ENCODE measurements around the gene SIRPB2. TPM values are rescaled to one million over a fixed set of nuclear protein-coding genes. Genes with fewer than 3 reads are reported as not detected.

The SIRPB2 gene
- polyA plus RNA-seq, 1 donor from 2014 or later = not detected

DNA sequence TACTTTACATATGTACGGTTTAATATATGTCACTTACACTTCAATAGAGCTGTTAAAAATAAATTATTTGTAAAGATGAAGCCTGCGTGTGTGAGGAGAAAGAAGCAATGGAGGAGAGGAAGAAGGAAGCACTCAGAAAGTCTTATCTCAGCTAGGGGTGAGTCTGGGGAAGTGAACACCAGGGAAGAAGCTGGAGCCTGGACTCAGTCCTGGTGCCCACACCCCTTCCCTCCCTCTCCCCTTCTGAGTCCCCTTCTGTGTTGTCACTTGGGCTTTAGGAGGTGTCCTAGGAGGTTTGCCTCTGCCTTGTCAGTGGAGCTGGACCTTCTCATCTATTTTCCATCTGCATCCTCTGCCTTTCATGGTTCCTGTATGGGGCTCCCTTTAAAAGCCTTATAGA is 1.9 kb downstream of the SIRPB2 start:
- no peaks in the 10 kb centered on the region for H3K79me2 ChIP-seq (replicated peaks; ENCODE audit: insufficient read depth, low read length)
- H3F3A ChIP-seq (ENCODE audit: insufficient read depth, low read length, poor library complexity, severe bottlenecking) = no peaks in the 10 kb centered on the region
- H3K4me3 ChIP-seq (ENCODE audit: low read length) = no peak overlapping the region
- H3K27me3 ChIP-seq (ENCODE audit: insufficient read depth, low read depth, low read length) = no peaks in the 10 kb centered on the region
- no peak overlapping the region for H3K27ac ChIP-seq (ENCODE audit: low read length)
- H3K36me3 ChIP-seq (ENCODE audit: insufficient read depth, low read length) = no peaks in the 10 kb centered on the region
- H3K9me2 ChIP-seq (ENCODE audit: insufficient read depth, low read length) = no peaks in the 10 kb centered on the region
- H3K4me2 ChIP-seq (ENCODE audit: low read length) = no peak overlapping the region
- no peak overlapping the region for H3K9ac ChIP-seq (ENCODE audit: low read length)
- no peaks in the 10 kb centered on the region for H3K9me3 ChIP-seq (ENCODE audit: low read length)
- H2AFZ ChIP-seq (ENCODE audit: low read depth, low read length) = no peak overlapping the region
- no peaks in the 10 kb centered on the region for H4K20me1 ChIP-seq (ENCODE audit: insufficient read depth)
- TF ChIP-seq EZH2 (IDR thresholded peaks at IDR 0.05; ENCODE audit: borderline replicate concordance, insufficient read depth, low read length, poor library complexity, severe bottlenecking) = no peak
- TF ChIP-seq, protein P1, sequence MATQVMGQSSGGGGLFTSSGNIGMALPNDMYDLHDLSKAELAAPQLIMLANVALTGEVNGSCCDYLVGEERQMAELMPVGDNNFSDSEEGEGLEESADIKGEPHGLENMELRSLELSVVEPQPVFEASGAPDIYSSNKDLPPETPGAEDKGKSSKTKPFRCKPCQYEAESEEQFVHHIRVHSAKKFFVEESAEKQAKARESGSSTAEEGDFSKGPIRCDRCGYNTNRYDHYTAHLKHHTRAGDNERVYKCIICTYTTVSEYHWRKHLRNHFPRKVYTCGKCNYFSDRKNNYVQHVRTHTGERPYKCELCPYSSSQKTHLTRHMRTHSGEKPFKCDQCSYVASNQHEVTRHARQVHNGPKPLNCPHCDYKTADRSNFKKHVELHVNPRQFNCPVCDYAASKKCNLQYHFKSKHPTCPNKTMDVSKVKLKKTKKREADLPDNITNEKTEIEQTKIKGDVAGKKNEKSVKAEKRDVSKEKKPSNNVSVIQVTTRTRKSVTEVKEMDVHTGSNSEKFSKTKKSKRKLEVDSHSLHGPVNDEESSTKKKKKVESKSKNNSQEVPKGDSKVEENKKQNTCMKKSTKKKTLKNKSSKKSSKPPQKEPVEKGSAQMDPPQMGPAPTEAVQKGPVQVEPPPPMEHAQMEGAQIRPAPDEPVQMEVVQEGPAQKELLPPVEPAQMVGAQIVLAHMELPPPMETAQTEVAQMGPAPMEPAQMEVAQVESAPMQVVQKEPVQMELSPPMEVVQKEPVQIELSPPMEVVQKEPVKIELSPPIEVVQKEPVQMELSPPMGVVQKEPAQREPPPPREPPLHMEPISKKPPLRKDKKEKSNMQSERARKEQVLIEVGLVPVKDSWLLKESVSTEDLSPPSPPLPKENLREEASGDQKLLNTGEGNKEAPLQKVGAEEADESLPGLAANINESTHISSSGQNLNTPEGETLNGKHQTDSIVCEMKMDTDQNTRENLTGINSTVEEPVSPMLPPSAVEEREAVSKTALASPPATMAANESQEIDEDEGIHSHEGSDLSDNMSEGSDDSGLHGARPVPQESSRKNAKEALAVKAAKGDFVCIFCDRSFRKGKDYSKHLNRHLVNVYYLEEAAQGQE (IDR thresholded peaks at IDR 0.05; ENCODE audit: borderline replicate concordance) = no peak
- TF ChIP-seq EP300 (conservative IDR thresholded peaks at IDR 0.05; ENCODE audit: poor library complexity, severe bottlenecking) = no peak
- TF ChIP-seq, protein P2, sequence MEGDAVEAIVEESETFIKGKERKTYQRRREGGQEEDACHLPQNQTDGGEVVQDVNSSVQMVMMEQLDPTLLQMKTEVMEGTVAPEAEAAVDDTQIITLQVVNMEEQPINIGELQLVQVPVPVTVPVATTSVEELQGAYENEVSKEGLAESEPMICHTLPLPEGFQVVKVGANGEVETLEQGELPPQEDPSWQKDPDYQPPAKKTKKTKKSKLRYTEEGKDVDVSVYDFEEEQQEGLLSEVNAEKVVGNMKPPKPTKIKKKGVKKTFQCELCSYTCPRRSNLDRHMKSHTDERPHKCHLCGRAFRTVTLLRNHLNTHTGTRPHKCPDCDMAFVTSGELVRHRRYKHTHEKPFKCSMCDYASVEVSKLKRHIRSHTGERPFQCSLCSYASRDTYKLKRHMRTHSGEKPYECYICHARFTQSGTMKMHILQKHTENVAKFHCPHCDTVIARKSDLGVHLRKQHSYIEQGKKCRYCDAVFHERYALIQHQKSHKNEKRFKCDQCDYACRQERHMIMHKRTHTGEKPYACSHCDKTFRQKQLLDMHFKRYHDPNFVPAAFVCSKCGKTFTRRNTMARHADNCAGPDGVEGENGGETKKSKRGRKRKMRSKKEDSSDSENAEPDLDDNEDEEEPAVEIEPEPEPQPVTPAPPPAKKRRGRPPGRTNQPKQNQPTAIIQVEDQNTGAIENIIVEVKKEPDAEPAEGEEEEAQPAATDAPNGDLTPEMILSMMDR (IDR thresholded peaks at IDR 0.05; ENCODE audit: poor library complexity, severe bottlenecking) = no peak

DNA sequence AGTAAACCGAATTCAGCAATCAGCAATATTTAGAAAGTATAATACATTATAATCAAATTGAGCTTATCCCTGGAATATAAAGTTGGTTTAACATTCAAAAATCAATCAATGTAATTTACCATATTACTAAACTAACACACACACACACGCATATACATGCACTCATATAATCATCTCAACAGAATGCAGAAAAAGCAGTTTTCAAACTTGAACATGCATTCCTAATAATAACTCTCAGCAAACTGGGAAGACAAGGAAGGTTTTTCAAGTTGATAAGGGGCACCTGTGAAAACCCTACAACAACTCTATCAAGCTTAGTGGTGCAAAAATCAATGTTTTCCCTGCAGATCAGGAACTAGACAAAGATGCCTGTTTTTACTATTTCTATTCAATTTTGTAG is 4.7 kb downstream of the SIRPB2 start:
- H3K9ac ChIP-seq (ENCODE audit: low read length) = no peak overlapping the region
- no peaks in the 10 kb centered on the region for H3F3A ChIP-seq (ENCODE audit: insufficient read depth, low read length, poor library complexity, severe bottlenecking)
- H3K9me3 ChIP-seq (ENCODE audit: low read length) = no peaks in the 10 kb centered on the region
- H4K20me1 ChIP-seq (ENCODE audit: insufficient read depth) = no peaks in the 10 kb centered on the region
- H2AFZ ChIP-seq (ENCODE audit: low read depth, low read length) = no peak overlapping the region
- no peak overlapping the region for H3K27ac ChIP-seq (ENCODE audit: low read length)
- no peak overlapping the region for H3K4me2 ChIP-seq (ENCODE audit: low read length)
- H3K4me3 ChIP-seq (ENCODE audit: low read length) = no peak overlapping the region
- no peaks in the 10 kb centered on the region for H3K79me2 ChIP-seq (replicated peaks; ENCODE audit: insufficient read depth, low read length)
- TF ChIP-seq POLR2AphosphoS5 (IDR thresholded peaks at IDR 0.05) = no peak
- TF ChIP-seq, protein P1 (IDR thresholded peaks at IDR 0.05; ENCODE audit: borderline replicate concordance) = no peak
- no peak for TF ChIP-seq TAF1 (IDR thresholded peaks at IDR 0.05; ENCODE audit: low read depth)
- no peak for TF ChIP-seq SMC3 (conservative IDR thresholded peaks at IDR 0.05; ENCODE audit: poor library complexity)
- no peak for TF ChIP-seq MXI1 (conservative IDR thresholded peaks at IDR 0.05; ENCODE audit: poor library complexity, severe bottlenecking)
- TF ChIP-seq, protein P2 (IDR thresholded peaks at IDR 0.05; ENCODE audit: poor library complexity, severe bottlenecking) = no peak
- no peak for TF ChIP-seq EZH2 (IDR thresholded peaks at IDR 0.05; ENCODE audit: borderline replicate concordance, insufficient read depth, low read length, poor library complexity, severe bottlenecking)
- no peak for TF ChIP-seq RAD21 (conservative IDR thresholded peaks at IDR 0.05)
- no peak for TF ChIP-seq EP300 (conservative IDR thresholded peaks at IDR 0.05; ENCODE audit: poor library complexity, severe bottlenecking)
- no peaks in the 10 kb centered on the region for H3K9me2 ChIP-seq (ENCODE audit: insufficient read depth, low read length)
- H3K36me3 ChIP-seq (ENCODE audit: insufficient read depth, low read length) = no peaks in the 10 kb centered on the region
- no peaks in the 10 kb centered on the region for H3K27me3 ChIP-seq (ENCODE audit: insufficient read depth, low read depth, low read length)
